Adrenal gland (tissue), 12 donors: ENCODE results near the gene ARHGAP10. TPM values are rescaled to one million over a fixed set of nuclear protein-coding genes. Genes with fewer than 3 reads are reported as not detected.

Experiments used
- DNase-seq, 7 donors: peaks; one replicate each; pipeline ENCODE4 v3.0.0-alpha.2; 2019 to 2020
- H3K27ac ChIP-seq, 5 donors: fragments of 200-600 bp; sonication (generic) in 4 of 5; 1 replicate in 3 of 5; 2 replicates in 2 of 5; pipeline versions ENCODE4 v1.5.1 to v1.8.0; 2016 to 2020; ENCODE audit warnings: mild to moderate bottlenecking in 1 of 5
- H3K27me3 ChIP-seq: fragments of 200-600 bp; 2 replicates; pipeline ENCODE4 v1.8.0; 2021
- H3K36me3 ChIP-seq, 2 donors: fragments of 200-600 bp; replicated peaks in 1 of 2; 1 replicate in 1 of 2; 2 replicates in 1 of 2; pipeline versions ENCODE4 v1.5.1 to v1.8.0; 2018 to 2022
- H3K4me1 ChIP-seq, 2 donors: fragments of 200-600 bp; replicated peaks in 1 of 2; 1 replicate in 1 of 2; 2 replicates in 1 of 2; pipeline versions ENCODE4 v1.5.1 to v1.8.0; 2018 to 2021
- H3K4me3 ChIP-seq, 4 donors: fragments of 200-600 bp; sonication (generic) in 3 of 4; one replicate each; pipeline ENCODE4 v1.5.1; 2016 to 2018
- H3K9me3 ChIP-seq, 3 donors: fragments of 200-600 bp; sonication (generic) in 1 of 3; replicated peaks in 1 of 3; 1 replicate in 2 of 3; 2 replicates in 1 of 3; pipeline versions ENCODE4 v1.5.1 to v1.8.0; 2016 to 2021
- CTCF ChIP-seq, 6 experiments: fragments of 450-650 bp in 4 of 6; fragments of 200-600 bp in 2 of 6; sonication (generic) in 1 of 6; IDR thresholded peaks; 1 replicate in 5 of 6; 2 replicates in 1 of 6; pipeline versions ENCODE4 v1.5.1 to v1.8.0; 2016 to 2021; ENCODE audit warnings: antibody characterized with exemption in 6 of 6, mild to moderate bottlenecking in 2 of 6, moderate library complexity in 1 of 6
- POLR2A ChIP-seq, 2 donors: fragments of 450-650 bp; IDR thresholded peaks; one replicate each; pipeline ENCODE4 v1.6.1; 2017; ENCODE audit warnings: antibody characterized with exemption in 2 of 2, mild to moderate bottlenecking in 2 of 2, moderate library complexity in 1 of 2
- whole genome bisulfite sequencing, 4 donors: extraction: QIAGEN DNeasy Blood & Tissue Kit in 2 of 4; methylation state at CpG; one replicate each; pipeline versions ENCODE4 v1.1.5 to v1.1.7; 2013 to 2017; 5-methylcytosine and 5-hydroxymethylcytosine counted together
- intact Hi-C, 2 donors: fragments of 100-400 bp; cut with DNase I; formaldehyde crosslinking; loops; one replicate each; pipeline versions ENCODE4 v1.14.1 to v1.15.0; 2022 to 2023
- polyA plus RNA-seq, 3 donors: library from polyadenylated mRNA; stranded (reverse); fragments of 200-250 nt in 2 of 3; fragments of 350-450 nt in 1 of 3; fragmentation: Illumina TruSeq in 1 of 3; extraction: RNeasy Lipid Tissue Mini Kit (QIAGEN cat#74804) in 1 of 3; gene quantifications; one replicate each; pipeline ENCODE4 v1.2.3, GENCODE V29; 2013 to 2014
- total RNA-seq, 9 donors: library from RNA; depleted of rRNA in 4 of 9; stranded (reverse); fragments of >200 nt in 4 of 9; fragments of 120-200 nt in 1 of 9; fragmentation: NEBNext Ultra II Directional in 1 of 9; extraction: Animal tissue kit (Norgen Biotek cat#: 25700) in 1 of 9; gene quantifications; one replicate each; pipeline versions ENCODE4 v1.1.0 to v1.2.4, GENCODE V29; 2013 to 2023
- donor health status: healthy with polysubstance abuse.
- donor health status: Bipolar disorder and iron deficiency.
- donor health status: DM: yes; HTN: yes; CAD: no.
- donor health status: DM: no; HTN: no; CAD: no.
- donor health status: DM: no; HTN: no; CAD: no.
- donor health status: DM: yes; HTN: yes; CAD: no.

ARHGAP10 gene
- total and polyA plus RNA-seq, 12 donors, result 7.0 to 40.8 (median 22.1) TPM

GRCh38 chr4:147769386-147769785, 37.5 kb downstream of the ARHGAP10 start:
- intact Hi-C loops, result no loop called here
- no peak overlapping the region for H3K27ac ChIP-seq
- TF ChIP-seq POLR2A (IDR thresholded peaks at IDR 0.05), result no peak
- TF ChIP-seq CTCF (IDR thresholded peaks at IDR 0.05), result no peak
- 89 to 91% (median 90%) methylated on average over 4 of the region's 4 CpGs for WGBS, 4 donors
- no peak overlapping the region for H3K4me3 ChIP-seq
- no peaks in the 10 kb centered on the region for H3K36me3 ChIP-seq
- DNase-seq, result no peak
- H3K9me3 ChIP-seq, result no peaks in the 10 kb centered on the region
- H3K4me1 ChIP-seq, result peaks cover 0 to 27% of the 10 kb centered on the region in 2 donors
- no peaks in the 10 kb centered on the region for H3K27me3 ChIP-seq

GRCh38 chr4:147770831-147771230, 38.9 kb downstream of the ARHGAP10 start:
- H3K4me3 ChIP-seq, result no peak overlapping the region
- peaks cover 0 to 27% of the 10 kb centered on the region in 2 donors for H3K4me1 ChIP-seq
- no peak overlapping the region for H3K27ac ChIP-seq
- WGBS, 4 donors, result 93 to 95% (median 94%) methylated on average over 2 of the region's 2 CpGs
- no peaks in the 10 kb centered on the region for H3K27me3 ChIP-seq
- intact Hi-C loops, result no loop called here
- TF ChIP-seq CTCF (IDR thresholded peaks at IDR 0.05) (no peak), POLR2A (IDR thresholded peaks at IDR 0.05) (no peak)
- H3K9me3 ChIP-seq, result no peaks in the 10 kb centered on the region
- no peaks in the 10 kb centered on the region for H3K36me3 ChIP-seq
- DNase-seq, result no peak

DNA sequence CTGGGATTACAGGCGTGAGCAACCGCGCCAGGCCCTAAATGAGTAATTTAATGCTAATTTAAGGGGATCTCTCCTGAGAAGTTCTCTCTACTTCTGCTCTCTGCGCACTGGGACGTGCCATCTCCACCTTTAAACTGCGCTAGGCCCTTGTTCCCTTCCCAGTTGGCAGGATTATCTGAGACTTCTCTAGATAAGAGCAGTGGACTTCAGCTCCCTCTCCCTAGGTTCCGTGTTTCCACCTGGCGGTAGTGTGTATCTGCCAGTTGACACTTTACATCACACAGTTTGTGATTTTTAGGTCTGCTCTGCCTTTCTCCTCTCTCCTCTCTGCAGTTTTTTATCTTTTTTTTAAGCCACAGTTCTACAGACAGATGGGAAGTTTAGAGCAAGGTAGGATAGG, 40.2 kb downstream of the ARHGAP10 start:
- Histone ChIP-seq H3K36me3 (no peaks in the 10 kb centered on the region), H3K27me3 (no peaks in the 10 kb centered on the region), H3K4me3 (no peak overlapping the region), H3K27ac (peak overlapping the region in 1 of 5 donors; percentile 32), H3K9me3 (no peaks in the 10 kb centered on the region), H3K4me1 (peaks cover 0 to 32% of the 10 kb centered on the region in 2 donors)
- WGBS, 4 donors, result 76 to 84% (median 82%) methylated on average over 8 of the region's 8 CpGs
- intact Hi-C loops, result no loop called here
- TF ChIP-seq POLR2A (IDR thresholded peaks at IDR 0.05), result no peak
- no peak for TF ChIP-seq CTCF (IDR thresholded peaks at IDR 0.05)
- DNase-seq, result no peak

DNA sequence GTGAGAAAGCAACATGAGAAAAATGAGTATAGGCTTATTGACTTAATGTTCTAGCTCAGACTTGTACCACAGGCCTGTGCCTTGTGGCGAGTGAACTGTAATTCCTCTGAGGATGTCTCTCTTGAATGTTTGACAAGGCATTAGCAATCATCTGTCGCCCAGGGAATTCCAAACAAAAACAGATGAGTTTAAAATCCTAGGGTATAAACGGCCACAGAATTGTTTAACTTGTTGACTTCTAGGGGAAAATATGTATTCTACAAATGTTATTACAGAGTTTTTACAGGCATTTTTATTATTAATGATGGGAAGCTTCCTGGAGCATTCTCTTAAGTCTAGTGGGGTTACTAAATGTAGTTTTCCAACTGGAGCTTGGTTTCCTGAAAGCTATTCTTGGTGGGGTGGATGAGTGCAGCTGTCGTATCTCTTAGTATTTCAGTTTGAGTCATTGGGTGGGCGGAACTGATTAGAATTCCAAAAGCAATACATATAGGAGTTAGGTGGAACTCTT, 40.6 kb downstream of the ARHGAP10 start:
- Histone ChIP-seq H3K4me3 (no peak overlapping the region), H3K27ac (peak overlapping the region in 1 of 5 donors; percentile 32), H3K27me3 (no peaks in the 10 kb centered on the region), H3K9me3 (no peaks in the 10 kb centered on the region), H3K4me1 (peaks cover 0 to 35% of the 10 kb centered on the region in 2 donors), H3K36me3 (no peaks in the 10 kb centered on the region)
- DNase-seq, result no peak
- TF ChIP-seq POLR2A (IDR thresholded peaks at IDR 0.05), result no peak
- no peak for TF ChIP-seq CTCF (IDR thresholded peaks at IDR 0.05)
- intact Hi-C loops, result no loop called here
- WGBS, 4 donors, result 61 to 67% (median 66%) methylated on average over 5 of the region's 5 CpGs
